AG08395 (cell line): Measurements from ENCODE around the gene PRDM2.

Experiments
- DNase-seq: peaks from one replicate; pipeline ENCODE4 v3.0.0; 2012; ENCODE audit warnings: mixed read lengths, low spot score

The PRDM2 gene

GRCh38 chr1:13851726-13852125, 151.7 kb downstream of the PRDM2 start:
- DNase-seq, result no peak

GRCh38 chr1:13855554-13855953, 155.6 kb downstream of the PRDM2 start:
- DNase-seq, result no peak

GRCh38 chr1:13860031-13860430, 160.0 kb downstream of the PRDM2 start:
- DNase-seq, result no peak

- peak; percentile 7 for DNase-seq
These were observed 164.8 kb downstream of the PRDM2 start for GRCh38 chr1:13864760-13865159.

GRCh38 chr1:13865851-13866250, 165.9 kb downstream of the PRDM2 start:
- DNase-seq, result no peak

- no peak for DNase-seq
These were observed 167.6 kb downstream of the PRDM2 start for GRCh38 chr1:13867603-13868002.

- DNase-seq, result no peak
These were observed 169.3 kb downstream of the PRDM2 start for GRCh38 chr1:13869172-13869797.

- DNase-seq, result no peak
These were observed 171.4 kb downstream of the PRDM2 start for GRCh38 chr1:13871413-13871812.

- no peak for DNase-seq
These were observed 171.9 kb downstream of the PRDM2 start for GRCh38 chr1:13871886-13872285.

GRCh38 chr1:13873032-13873431, 173.0 kb downstream of the PRDM2 start:
- DNase-seq, result no peak
